ENCODE results near the gene STARD3NL. TPM values are rescaled to one million over a fixed set of nuclear protein-coding genes. Genes with fewer than 3 reads are reported as not detected.

Gene STARD3NL
- total and polyA plus RNA-seq, 2 experiments from 2014 or later = 55.1 to 55.3 TPM

GRCh38 chr7:38206071-38206470 is 28.0 kb downstream of the STARD3NL start:
- H3K36me3 Mint-ChIP-seq (ENCODE audit: low read depth) = peaks cover 6% of the 10 kb centered on the region; the same call in 2 of the 3 replicates

GRCh38 chr7:38207843-38208242 is 29.8 kb downstream of the STARD3NL start:
- Mint-ChIP-seq H3K27ac (no peak overlapping the region), H3K9me3 (no peaks in the 10 kb centered on the region), H3K27me3 (ENCODE audit: insufficient read depth, low read depth, poor library complexity) (peaks cover 3% of the 10 kb centered on the region), H3K36me3 (ENCODE audit: low read depth) (peaks cover 2% of the 10 kb centered on the region; the same call in 2 of the 3 replicates), H3K4me1 (peaks cover 10% of the 10 kb centered on the region; the same call in 2 of the 3 replicates), H3K4me3 (no peak overlapping the region)
- H3K27ac ChIP-seq (ENCODE audit: low read depth) = no peak overlapping the region
- H3K4me1 ChIP-seq (ENCODE audit: insufficient read depth) = peaks cover 13% of the 10 kb centered on the region
- H3K36me3 ChIP-seq (ENCODE audit: insufficient read depth) = no peaks in the 10 kb centered on the region
- 0 out of 2 replicates have a peak, but pooled peaks cover 3% of the 10 kb centered on the region for H4K20me1 ChIP-seq (replicated peaks; ENCODE audit: insufficient read depth)
- H3K79me2 ChIP-seq (replicated peaks; ENCODE audit: insufficient read depth) = peaks cover 18% of the 10 kb centered on the region
- H3K9me2 ChIP-seq (ENCODE audit: insufficient read depth) = no peaks in the 10 kb centered on the region
- TF ChIP-seq CREB1 (CRISPR knock-in tag; IDR thresholded peaks at IDR 0.05; ENCODE audit: low read depth) = no peak
- no peak for TF ChIP-seq JUNB (IDR thresholded peaks at IDR 0.05; ENCODE audit: unreplicated experiment)
- no peak for TF ChIP-seq CTCF (conservative IDR thresholded peaks at IDR 0.05; ENCODE audit: low read depth in 2 of 2)
- no peak for TF ChIP-seq STAT1 (IDR thresholded peaks at IDR 0.05; ENCODE audit: unreplicated experiment)
- TF ChIP-seq EZH2 (IDR thresholded peaks at IDR 0.05; ENCODE audit: low read depth, unreplicated experiment) = no peak
- no peak for TF ChIP-seq ZNF331 (CRISPR knock-in tag; IDR thresholded peaks at IDR 0.05; ENCODE audit: low read depth)
- no peak for TF ChIP-seq ZNF462 (CRISPR knock-in tag; IDR thresholded peaks at IDR 0.05)
- no peaks in the 10 kb centered on the region for H3K27me3 ChIP-seq (ENCODE audit: insufficient read depth)
- H3K4me3 ChIP-seq = no peak overlapping the region
- H2AFZ ChIP-seq = no peak overlapping the region
- H3K4me2 ChIP-seq = no peak overlapping the region
- no peak for DNase-seq (ENCODE audit: low spot score)
- ATAC-seq = no peak
- no peaks in the 10 kb centered on the region for H3F3A ChIP-seq (replicated peaks; ENCODE audit: low read depth)

More at GRCh38 chr7:38206071-38206470, 28.0 kb downstream of the STARD3NL start:
- Histone ChIP-seq H3K4me2 (no peak overlapping the region), H3K4me3 (no peak overlapping the region), H3K79me2 (replicated peaks; ENCODE audit: insufficient read depth) (peaks cover 23% of the 10 kb centered on the region), H3K27me3 (ENCODE audit: insufficient read depth) (no peaks in the 10 kb centered on the region), H2AFZ (no peak overlapping the region), H4K20me1 (replicated peaks; ENCODE audit: insufficient read depth) (0 out of 2 replicates have a peak, but pooled peaks cover 3% of the 10 kb centered on the region), H3K4me1 (ENCODE audit: insufficient read depth) (no peaks in the 10 kb centered on the region), H3K27ac (ENCODE audit: low read depth) (no peak overlapping the region), H3F3A (replicated peaks; ENCODE audit: low read depth) (no peaks in the 10 kb centered on the region), H3K36me3 (ENCODE audit: insufficient read depth) (no peaks in the 10 kb centered on the region), H3K9me2 (ENCODE audit: insufficient read depth) (no peaks in the 10 kb centered on the region)
- no peak overlapping the region for H3K4me3 Mint-ChIP-seq
- H3K27me3 Mint-ChIP-seq (ENCODE audit: insufficient read depth, low read depth, poor library complexity) = no peaks in the 10 kb centered on the region
- DNase-seq (ENCODE audit: low spot score) (no peak), ATAC-seq (no peak)
- H3K4me1 Mint-ChIP-seq = no peaks in the 10 kb centered on the region
- no peak overlapping the region for H3K27ac Mint-ChIP-seq
- no peak for TF ChIP-seq NANOG (IDR thresholded peaks at IDR 0.05; ENCODE audit: borderline replicate concordance)
- TF ChIP-seq STAT1 (IDR thresholded peaks at IDR 0.05; ENCODE audit: unreplicated experiment) = no peak
- no peak for TF ChIP-seq POLR2AphosphoS5 (IDR thresholded peaks at IDR 0.05; ENCODE audit: low read depth)
- no peak for TF ChIP-seq CREB1 (CRISPR knock-in tag; IDR thresholded peaks at IDR 0.05; ENCODE audit: low read depth)
- TF ChIP-seq JUNB (IDR thresholded peaks at IDR 0.05; ENCODE audit: unreplicated experiment) = no peak
- no peak for TF ChIP-seq EZH2 (IDR thresholded peaks at IDR 0.05; ENCODE audit: low read depth, unreplicated experiment)
- H3K9me3 Mint-ChIP-seq = no peaks in the 10 kb centered on the region
